CD4-positive, alpha-beta T cell treated with Interleukin-4 for 1 hour (primary cell): Measurements from ENCODE around the gene CD2.
A peak's percentile ranks its signal among the peaks of the same experiment; 100 is the strongest.

Experiments used
- DNase-seq, 2 donors: peaks; one replicate each; pipeline ENCODE4 v3.0.0-alpha.2; 2020 to 2022

The CD2 gene

DNA sequence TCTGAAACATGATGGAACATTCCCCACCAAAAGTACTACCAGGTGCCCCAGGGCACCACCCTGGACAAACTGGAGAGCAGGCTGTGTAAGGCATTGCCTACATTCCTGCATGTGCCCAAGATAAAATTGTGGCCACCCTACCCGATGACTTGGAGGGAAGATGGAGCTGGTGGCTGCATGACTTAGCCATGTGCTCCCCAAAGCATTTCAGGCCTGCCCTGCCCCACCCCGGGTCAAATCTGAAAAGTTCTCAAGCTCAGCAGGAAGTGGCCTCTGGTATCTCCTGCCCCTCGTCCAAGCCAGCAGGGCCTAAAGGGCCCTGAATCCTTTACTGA, 8.5 kb downstream of the CD2 start:
- DNase-seq = no peak

DNA sequence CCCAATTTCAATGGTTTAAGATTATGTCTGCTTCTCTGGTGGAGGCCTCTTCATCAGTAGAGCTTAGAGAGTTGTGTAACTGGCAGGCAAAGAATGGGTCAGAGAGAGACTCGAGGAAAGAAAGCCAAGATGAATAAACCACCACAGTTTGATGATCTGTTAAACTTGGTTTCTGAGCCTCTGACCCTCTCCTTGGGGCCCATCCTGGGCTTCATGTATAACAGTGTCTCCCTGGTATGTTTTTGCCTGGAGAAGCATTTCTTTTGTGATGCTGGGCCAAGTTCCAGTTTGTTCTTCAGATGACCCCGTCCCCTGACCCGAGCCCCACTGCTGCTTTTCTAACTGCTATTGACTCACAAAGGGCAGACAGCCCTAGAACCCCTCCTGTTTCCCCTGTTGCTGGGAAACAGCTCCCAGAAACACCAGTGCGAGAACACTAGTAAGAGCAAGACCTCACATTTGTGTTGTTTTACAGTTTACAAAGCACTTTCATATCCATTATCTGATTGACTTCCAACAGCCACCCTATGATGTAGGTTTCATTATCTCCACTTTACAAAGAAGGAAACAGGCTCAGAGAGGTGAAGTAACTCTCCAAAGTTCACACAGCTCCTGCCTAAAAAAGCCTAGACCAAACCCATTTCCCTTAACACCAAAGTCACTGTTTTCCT, 9.0 kb downstream of the CD2 start:
- DNase-seq = peak; percentile 62 to 80

GRCh38 chr1:116763787-116764465, 9.7 kb downstream of the CD2 start:
- peak; percentile 39 to 58 for DNase-seq

GRCh38 chr1:116764466-116764898, 10.3 kb downstream of the CD2 start:
- DNase-seq = peak in 1 of 2 donors; percentile 81

DNA sequence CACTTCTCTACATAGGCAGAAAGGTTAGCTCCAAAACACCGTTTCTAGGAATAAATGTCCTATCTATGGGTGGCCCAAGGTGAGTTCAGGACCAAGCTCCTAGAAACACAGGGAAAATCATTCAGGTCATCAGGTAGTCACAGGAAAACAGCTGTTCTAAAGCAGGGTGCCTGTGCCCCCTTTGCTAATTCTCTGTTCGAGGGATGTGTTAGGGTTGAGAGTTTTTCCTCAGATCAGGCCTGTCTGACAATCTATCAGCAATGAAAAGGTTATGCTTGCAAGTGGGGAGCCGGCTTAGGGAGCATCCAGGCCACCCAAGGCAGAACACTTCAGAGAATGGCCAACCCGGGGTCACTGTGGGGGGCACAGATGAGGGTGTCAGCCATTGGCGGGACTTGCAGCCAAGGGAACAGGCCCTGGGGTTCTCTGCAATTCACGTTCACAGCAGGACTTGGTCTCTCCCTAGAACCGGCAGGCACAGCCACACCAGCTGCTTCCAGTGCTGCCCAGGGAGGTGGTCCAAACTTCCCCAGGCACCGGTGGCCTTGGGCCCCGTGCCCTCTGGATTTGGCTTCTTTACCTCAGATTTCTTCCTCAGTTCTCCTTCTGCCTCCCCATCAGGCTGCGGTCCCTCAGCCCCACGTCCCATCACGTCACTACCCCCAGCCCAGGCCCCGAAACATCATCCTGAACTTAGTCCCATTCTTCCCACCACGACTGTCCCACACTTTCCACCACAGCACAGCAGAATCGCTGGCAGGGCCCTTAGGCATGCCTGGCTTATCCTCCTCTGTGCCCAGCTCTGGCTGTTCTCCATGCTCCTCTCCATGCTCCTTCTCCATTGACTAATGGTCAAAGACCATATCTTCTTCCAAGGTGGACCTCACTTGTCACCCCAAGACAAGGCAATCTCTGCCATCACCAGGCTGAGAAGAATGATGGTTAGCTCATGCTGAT, 11.0 kb downstream of the CD2 start:
- DNase-seq = no peak

- DNase-seq = no peak
Measured at GRCh38 chr1:116765962-116766361, 11.7 kb downstream of the CD2 start.

DNA sequence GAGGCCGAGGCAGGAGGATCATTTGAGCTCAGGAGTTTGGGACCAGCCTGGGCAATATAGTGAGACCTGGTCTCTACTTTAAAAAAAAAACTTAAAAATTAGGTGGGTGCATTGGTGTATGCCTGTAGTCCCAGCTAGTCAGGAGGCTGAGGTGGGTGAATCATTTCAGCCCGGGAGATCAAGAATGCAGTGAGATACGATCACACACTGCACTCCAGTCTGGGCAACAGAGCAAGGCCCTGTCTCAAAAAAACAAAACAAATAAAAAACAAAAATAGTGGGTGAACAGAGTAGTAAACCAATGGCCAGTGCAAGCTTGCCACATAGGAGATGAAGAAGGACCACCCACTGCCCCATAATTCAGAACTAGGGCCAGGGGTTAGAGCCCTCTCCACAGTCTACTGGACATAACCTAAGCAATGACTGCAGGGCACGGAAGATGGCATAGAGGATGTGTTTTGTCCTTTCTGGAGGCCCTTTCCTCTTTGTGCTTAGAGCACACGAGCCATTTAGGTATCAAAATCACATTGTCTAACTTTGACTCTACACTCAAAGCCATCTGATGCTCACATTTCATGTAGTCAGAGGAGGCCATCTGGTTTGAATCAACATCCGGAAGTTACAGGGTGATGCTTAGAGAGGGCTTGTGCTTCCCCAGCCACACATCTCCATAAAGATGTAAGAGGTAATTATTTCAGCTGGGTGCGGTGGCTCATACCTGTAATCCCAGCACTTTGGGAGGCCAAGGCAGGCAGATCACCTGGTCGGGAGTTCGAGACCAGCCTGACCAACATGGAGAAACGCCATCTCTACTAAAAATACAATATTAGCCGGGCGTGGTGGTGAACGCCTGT, 12.6 kb downstream of the CD2 start:
- peak in 1 of 2 donors; percentile 70 for DNase-seq

GRCh38 chr1:116767782-116768382, 13.7 kb downstream of the CD2 start:
- DNase-seq = no peak

DNA sequence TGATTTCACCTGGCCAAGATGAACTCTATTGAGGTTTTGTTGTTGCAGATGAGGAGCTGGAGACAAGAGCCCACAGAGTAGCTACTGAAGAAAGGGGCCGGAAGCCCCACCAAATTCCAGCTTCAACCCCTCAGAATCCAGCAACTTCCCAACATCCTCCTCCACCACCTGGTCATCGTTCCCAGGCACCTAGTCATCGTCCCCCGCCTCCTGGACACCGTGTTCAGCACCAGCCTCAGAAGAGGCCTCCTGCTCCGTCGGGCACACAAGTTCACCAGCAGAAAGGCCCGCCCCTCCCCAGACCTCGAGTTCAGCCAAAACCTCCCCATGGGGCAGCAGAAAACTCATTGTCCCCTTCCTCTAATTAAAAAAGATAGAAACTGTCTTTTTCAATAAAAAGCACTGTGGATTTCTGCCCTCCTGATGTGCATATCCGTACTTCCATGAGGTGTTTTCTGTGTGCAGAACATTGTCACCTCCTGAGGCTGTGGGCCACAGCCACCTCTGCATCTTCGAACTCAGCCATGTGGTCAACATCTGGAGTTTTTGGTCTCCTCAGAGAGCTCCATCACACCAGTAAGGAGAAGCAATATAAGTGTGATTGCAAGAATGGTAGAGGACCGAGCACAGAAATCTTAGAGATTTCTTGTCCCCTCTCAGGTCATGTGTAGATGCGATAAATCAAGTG, 14.3 kb downstream of the CD2 start:
- DNase-seq = no peak

DNA sequence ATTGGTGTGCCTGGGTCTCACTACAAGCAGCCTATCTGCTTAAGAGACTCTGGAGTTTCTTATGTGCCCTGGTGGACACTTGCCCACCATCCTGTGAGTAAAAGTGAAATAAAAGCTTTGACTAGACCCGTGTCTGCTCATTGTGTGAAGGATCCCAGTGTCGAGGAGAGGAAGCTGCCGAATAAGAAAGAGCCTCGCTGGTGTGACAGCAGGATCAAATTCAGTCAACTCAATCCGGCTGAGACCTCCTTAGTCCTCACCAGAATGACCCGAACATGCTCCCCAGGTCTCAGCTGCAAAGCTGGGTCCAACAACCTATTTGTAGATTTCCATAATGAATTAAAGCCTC, 14.8 kb downstream of the CD2 start:
- DNase-seq = peak in 1 of 2 donors; percentile 28

DNA sequence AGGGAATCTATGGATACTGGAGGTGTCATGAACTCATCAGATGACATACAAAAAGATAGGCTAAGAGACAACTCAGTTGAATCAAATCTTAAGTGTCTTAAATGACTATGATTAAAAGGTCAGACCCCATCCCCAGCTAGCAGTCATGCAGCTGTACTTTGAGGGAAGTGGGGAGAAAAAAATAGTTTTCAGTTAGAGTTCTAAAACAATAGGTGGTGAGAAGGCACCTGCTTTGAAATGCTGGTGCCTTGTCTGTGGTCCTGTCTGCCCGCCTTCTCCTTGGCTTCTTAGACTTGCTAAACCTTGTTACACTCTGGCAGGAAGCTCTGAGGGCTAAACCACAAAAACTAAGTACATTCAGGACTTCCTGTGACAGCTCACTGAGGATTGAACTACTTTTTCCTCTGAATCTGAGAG, 15.3 kb downstream of the CD2 start:
- DNase-seq = peak; percentile 84 to 91

DNA sequence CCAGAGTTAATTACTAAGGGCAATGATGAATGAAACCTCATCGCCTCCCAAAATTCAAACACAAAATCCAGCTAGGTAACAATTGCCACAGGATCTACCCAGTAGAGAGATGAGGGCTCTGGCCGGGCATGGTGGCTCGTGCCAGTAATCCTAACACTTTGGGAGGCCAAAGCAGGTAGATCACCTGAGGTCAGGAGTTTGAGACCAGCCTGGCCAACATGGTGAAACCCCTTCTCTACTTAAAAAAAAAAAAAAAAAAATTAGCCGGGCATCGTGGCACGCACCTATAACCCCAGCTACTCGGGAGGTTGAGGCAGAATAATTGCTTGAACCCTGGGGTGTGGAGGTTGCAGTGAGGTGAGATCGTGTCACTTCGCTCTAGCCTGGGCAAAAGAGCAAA, 15.8 kb downstream of the CD2 start:
- DNase-seq = no peak

- peak in 1 of 2 donors; percentile 53 for DNase-seq
Measured at GRCh38 chr1:116770625-116771024, 16.4 kb downstream of the CD2 start.

- no peak for DNase-seq
Measured at GRCh38 chr1:116771997-116772647, 17.9 kb downstream of the CD2 start.

DNA sequence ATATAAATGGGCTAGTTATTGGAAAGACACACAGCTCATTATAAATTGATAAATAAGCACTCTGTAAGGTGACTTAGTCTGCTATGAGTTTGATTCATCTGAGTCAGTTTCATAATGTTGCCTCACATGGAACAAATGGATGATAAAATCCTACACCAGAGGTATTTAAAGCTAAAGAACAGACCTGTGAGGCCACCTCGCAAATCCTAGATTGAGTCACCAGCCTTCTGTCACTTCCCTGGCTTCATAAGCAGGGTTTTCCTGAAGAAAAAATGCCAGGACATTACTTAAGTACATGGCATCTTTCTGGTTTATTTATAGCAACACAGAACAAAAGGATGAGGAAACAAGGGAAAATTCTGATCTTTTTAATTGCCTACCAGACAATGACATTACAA, 18.4 kb downstream of the CD2 start:
- DNase-seq = no peak

DNA sequence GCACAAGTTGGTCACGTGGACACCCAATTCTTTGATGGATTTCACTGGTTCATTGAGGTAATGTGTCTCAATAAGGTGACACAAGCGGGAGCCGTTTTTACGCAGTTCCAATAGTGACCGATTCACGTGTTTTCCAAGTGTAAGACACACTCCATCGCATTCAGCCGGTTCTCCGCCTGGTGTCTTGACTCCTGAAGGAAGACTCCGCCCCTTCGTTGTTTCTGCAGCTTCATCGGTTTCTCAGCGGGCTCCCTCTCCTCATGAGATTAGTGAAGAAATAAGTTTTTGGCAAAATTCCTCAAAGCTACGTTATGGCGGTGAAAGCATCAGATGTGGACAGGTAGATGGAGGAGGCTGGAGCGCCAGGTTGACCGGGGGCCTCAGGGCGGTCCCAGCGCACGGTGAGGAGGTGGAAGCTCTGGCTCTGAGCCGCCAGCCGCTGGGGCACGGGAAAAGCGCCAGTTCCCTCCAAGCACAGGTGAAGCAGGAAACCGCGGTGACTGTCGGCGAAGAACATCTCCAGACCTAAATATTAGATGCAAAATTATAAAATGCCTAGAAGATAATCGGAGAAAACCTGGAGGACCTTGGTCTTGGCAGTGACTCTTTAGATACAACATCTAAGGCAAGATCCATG, 21.0 kb downstream of the CD2 start:
- no peak for DNase-seq

- DNase-seq = no peak
Measured at GRCh38 chr1:116777831-116778830, 23.9 kb downstream of the CD2 start.

DNA sequence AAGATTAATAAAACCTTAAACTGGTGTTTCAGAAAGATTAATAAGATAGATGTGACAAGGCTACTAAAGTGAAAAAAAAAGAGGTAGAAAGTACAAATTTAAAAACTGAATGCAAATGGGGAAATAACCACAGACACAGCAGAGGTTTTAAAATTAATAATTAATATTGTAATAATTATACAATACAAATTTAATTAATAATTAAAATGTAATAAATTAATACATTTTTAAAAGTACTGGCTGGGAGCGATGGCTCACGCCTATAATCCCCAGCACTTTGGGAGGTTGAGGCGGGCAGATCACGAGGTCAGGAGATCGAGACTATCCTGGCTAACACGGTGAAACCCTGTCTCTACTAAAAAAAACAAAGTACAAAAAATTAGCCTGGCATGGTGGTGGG, 26.8 kb downstream of the CD2 start:
- DNase-seq = no peak

GRCh38 chr1:116785006-116785405, 30.8 kb downstream of the CD2 start:
- DNase-seq = no peak
